GM04503 (cell line): ENCODE measurements around the gene ING3.
"Not testable (repeated sequence)": the region's sequence is repeated elsewhere in the genome, so short reads cannot be mapped to it uniquely, and the experiment has no call there.

ENCODE experiments used
- DNase-seq: peaks from one replicate; pipeline ENCODE4 v3.0.0-alpha.2; 2012; ENCODE audit warnings: low read depth

Gene ING3

DNA sequence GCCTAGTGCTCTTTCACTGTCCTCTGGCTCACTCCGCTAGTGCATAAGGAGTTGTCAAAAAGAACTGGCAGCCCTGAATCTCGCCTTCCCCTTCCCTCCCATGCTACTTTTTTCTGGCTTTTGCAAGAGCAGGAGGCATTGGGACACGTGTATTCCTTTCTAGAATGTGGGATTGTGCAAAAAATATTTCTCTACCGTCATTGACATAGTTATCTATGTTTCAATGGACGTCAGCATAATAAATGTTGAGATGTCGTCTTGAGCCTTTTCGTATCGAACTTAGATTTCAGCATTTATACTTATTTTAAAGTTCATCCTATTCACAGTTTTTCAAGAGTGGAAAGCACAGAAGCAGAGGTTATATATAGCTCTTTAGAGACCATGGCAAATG lies 727 bp downstream of the ING3 start:
- no peak for DNase-seq

DNA sequence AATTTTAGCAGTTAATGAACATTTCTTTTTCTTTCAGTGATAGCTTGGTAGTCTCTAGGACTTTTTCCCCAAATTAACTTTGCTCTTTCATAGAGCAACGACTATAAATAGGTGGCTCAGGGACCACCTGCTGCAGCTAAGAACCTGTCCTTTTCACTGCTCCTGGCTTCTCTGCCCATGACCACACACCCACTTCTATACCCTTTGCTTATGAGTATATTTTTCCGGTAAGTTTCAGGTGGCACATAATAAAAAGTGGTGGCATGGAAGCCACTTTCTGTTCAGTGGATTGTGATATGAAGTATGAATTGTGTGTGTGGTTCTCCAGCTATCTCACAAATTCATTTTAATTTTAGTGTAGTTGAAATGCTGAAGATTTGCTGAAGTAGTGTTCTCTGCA lies 1.2 kb downstream of the ING3 start:
- no peak for DNase-seq

DNA sequence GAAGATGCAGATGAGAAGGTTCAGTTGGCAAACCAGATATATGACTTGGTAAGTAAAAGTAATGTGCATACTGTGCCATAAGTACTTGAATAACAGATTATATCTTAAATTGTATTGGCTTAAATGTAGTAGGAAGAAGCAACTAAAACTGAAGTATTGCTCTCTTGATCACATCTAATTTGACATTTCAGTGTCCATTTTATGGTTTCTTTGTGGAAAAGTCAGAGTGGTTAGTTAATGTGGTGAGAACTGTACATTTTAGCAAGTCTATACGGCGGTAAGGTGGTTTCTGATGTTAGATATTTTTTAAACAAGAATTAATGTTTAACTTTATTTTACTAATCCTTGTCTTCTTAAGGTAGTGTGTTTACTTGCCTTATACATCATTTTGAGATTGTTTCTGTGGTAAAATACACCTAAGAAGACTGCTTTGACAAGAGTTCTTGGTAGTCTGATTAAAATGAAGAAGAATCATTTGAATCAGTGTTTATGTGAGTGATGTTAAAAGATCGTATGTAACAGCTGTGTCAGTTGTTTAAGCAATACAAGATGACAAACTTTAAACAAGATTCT lies 5.1 kb downstream of the ING3 start:
- DNase-seq, result no peak

DNA sequence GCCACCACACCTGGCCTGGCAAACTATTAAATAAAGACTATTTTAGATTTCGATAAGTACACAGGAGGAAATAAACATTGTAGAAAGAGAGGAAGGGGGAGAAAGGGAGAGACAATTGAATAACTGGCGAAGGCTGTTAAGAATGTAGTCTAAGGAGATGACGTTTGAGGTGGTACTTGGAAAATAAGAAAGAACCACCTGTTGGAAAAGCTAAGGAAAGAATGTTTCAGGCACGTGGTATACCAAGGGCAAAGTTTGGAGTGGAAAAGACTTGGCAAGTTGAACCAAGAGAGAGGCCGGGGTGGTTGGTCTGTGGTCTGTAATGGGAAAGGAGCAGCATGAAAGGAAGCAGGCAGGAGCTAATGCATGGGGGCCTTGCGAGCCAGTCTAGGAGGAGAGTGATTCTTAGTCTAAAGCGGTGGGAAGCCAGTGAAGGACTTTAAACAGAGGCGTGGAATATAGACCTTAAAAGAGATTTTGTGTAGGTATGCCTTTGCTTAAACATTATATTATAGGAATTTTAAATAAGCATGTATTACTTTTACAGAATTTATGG lies 9.4 kb downstream of the ING3 start:
- DNase-seq, result no peak

DNA sequence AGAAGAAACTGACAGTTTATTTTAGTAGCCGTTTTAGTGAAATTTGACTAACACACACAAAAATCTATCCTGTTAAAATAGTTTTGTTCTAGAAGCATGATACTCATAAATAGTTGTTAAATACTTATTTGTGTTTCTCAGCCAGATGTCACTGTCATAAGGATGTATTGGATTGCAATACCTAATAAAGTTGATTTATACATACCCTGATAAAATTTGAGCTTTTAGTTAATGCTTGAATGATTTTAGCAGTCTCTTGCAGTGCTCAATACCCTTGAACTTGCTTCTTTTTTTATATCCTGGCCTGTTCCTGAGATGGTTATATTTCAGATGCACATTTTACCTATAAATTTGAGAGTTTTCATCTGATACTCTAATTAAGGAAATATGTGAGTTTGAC lies 10.1 kb downstream of the ING3 start:
- no peak for DNase-seq

DNA sequence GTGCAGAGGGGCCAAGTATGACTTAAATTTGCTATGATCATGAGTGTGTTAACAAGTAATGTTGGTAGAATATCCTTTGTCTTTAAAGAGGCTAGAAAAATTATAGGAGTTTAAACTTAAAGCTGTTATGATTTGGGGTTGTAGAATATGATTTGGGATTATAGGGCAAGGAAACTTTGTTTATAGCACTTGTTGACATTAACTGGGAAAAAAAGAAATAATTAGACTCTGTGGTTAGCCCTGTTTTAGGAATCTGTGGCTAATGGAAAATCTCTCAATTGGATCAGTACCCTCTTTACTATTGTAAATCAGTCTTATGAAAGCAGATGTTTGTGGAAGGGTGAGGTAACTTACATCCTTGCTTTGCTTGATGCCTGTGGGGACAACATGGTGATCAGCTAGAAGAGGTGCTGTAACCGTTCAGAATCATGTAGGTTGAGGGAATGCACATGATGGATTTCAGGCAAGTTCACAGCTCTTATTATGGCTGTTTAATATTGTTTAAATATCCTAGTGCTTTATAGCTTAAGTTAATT lies 11.1 kb downstream of the ING3 start:
- DNase-seq, result no peak

DNA sequence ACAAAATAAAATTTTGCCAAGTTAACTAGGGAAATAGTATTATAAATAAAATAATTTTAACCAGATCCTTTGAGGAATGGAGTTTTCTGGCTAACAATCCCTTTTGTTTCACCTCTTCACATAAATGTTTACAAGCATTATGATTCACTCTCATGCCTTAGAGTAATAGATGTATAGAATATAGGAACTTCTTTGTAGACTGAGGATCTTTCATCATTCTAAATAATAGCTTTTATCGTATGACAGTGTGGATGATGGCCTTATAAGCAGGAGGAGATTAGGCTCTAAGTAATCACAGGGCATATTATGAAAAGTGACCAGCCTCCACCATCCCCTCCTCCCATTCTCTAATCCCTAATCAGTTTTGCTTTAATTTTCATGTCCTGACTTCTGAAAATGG lies 13.5 kb downstream of the ING3 start:
- DNase-seq, result no peak

DNA sequence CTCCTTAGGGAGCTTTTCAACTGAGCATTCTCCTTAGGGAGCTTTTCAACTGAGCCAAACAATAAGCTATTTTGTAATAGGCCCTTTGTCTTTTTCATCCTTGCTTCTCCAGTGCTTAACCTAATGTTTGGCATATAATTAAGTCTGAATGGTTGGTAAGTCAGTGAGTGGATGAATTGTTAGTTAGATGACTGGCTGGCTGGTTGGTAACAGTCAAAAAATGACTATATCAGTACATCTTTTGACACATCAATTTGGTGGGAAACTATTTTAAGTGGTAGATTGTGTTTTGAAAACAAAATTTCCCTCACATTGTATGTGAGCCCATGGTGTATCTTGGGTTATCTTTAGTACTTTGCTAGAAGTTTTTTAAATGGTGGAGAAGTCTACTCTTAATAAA lies 16.4 kb downstream of the ING3 start:
- DNase-seq, result no peak

DNA sequence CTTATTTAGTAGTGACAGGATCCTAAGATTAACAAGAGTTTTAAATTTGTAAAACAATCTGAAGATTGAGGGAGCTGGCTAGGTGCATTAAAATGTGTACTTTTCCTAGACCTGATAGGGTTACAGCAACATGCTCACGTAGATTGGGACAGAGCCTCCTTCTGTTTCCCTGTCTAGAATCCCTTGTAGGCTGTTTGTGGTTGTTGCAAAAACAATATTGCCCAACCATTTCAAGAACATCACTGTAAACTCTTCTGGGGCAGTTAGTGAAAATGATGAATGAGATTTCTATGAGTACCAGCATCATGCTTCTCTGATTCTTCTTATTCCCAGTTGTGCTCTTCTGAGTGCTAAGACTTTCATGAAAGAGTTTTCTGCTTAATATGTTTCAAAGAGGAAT lies 23.3 kb downstream of the ING3 start:
- no peak for DNase-seq

DNA sequence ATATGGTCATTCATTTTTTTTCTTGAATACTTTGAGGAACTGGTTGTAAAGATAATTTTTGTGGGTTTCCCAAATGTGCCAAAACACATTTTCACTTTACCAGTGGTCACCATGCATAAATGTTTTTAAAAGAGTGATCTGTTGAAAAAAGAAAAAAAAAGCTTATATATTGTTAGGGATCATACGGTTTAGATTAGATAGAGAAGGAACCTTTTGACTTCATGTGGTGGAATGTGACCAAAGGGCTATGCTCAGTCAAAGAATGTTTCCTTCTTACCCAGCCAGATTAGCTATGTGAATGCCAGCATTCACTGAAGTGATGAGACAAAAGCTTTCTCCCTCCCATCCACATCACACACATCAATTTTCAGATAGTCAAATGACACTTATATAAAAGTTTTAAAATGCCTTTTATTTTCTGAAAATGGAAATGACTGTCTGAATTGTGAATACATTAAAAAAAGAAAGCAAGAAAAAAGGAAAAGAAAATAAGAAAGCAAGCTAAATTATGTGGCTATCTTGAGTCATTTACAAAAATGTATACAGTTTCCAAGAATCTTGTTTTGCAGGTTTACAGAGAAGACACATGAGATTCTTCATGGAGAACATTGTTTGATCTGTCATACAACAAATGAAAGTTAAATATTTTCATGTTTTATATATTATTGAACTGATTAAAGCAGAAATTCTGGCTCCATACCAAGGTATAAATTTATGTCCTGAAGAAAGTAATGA lies 29.4 kb downstream of the ING3 start:
- peak; percentile 47 for DNase-seq

DNA sequence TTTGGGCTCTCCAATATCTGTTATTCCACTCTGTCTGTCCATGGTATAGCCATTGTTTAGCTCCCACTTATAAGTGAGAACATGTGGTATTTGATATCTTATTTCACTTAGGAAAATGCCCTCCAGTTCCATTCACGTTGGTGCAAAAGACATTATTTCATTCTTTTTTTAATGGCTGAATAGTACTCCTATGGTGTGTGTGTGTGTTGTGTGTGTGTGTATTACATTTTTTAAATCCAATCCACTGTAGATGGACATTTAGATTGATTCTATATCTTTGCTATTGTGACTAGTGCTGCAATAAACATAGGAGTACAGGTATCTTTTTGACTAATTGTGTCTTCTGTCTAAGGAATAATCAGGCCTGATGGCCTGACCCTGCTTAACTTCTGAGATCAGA lies 30.5 kb downstream of the ING3 start:
- no peak for DNase-seq

DNA sequence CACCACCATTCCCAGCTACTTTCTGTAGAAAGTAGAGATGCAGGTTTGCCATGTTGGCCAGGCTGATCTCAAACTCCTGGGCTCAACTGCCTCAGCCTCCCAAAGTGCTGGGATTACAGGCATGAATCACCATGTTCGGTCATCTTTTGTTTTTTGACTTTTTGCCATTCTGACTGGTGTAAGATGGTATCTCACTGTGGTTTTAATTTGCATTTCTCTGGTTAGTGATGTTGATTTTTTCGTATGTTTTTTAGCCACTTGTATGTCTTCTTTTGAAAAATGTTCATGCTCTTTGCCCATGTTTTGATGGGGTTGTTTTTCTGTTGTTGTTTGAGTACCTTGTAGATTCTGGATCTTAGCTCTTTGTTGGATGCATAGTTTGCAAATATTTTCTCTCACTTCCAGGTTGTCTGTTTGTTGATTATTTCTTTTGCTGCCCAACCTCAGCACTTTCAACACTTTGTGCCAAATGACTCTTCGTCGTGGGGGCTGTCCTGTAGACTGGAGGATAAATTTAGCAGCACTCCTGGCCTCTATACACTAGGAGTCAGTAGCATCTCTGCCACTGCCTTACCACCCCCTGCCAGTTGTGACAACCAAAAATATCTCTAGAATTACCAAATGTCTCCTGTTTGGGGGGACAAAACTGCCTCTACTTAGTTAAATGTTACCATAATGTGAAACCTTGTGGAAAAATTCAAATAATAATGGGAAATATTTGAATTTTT lies 31.5 kb downstream of the ING3 start:
- peak; percentile 50 for DNase-seq

DNA sequence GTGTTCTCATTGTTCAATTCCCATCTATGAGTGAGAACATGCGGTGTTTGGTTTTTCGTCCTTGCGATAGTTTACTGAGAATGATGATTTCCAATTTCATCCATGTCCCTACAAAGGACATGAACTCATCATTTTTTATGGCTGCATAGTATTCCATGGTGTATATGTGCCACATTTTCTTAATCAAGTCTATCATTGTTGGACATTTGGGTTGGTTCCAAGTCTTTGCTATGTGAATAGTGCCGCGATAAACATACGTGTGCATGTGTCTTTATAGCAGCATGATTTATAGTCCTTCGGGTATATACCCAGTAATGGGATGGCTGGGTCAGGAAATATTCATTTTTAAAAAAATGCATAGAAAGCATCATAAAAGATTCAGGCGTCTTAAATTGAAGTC lies 33.0 kb downstream of the ING3 start:
- not testable (repeated sequence) for DNase-seq

DNA sequence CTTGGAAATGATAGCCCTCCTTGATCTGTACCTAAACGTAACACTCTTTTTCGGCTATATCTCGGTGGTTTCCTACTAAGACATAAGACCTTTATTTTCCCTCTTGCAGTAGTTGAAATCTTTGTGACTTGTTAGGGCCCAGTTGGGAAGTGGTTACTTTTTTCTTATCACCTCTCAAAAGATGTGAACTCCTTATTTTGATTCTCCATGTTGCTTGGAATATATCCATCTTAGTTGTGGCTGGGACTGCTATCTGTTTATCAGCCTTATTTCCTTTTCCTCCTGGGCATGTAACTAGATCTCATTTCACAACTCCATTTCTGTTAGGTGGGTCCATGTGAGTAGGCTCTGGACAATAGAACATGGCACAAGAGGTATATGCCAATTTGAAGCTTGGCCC lies 33.8 kb downstream of the ING3 start:
- no peak for DNase-seq

DNA sequence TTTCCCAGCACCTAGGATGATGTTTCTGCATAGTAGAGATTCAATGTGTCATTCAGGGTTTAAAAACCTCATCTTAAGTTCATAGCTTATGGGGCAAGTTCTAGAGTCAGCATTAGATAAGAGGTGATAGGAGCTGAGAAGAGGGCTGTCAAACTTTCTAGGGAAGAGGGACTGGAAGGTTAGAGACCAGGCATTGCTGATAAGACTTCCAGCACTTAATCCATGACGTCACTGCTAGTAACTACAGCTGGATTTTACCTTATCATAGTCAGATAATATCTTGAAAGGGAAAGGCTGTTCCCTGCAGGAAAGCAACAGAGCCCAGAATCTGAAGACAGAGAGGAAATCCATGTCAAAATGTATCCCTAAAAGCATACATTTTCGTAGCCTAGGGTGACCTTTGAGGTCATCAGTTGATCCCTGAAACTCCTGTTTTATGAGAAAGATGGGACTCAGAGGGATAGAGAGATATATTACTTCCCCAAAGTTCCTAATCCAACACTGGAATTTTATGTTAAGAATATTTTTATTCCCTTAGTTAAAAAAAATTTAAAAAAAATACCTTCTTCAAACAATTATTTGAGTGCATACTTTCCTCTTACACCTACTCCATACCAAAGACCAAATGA lies 34.7 kb downstream of the ING3 start:
- no peak for DNase-seq

DNA sequence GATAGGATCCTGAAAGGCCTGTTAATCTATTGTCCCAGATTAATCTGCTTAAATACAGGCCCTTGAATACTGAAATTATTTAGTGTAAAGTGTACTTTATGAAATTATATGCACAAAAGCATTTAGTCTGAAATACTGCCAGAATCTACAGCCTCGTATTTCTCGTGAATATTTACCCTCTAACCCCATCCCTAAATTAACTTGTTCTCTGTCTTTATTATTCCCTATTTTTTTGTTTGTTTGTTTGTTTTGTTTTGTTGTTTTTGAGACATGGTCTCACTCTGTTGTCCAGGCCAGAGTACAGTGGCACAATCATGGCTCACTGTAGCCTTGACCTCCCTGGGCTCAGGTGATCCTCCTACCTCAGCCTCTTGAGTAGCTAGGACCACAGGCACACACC lies 35.3 kb downstream of the ING3 start:
- DNase-seq, result no peak

DNA sequence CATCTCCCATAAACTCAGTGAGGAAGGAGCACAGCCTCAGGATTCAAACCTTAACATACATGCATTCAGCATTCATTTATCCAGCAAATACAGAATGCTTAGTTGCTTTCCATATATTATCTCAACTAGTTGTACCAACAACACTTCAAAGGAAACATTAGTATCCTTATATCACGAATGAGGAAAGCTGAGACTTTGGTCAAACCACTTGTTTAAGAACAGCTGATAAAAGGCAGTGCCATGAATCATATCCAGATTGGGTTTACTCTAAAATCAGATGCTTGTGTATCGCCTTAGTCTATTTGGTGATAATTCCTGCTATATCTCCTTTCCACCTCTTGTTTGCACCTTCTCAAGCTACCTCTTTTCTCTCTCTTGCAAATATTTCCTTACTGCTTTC lies 36.1 kb downstream of the ING3 start:
- DNase-seq, result no peak

DNA sequence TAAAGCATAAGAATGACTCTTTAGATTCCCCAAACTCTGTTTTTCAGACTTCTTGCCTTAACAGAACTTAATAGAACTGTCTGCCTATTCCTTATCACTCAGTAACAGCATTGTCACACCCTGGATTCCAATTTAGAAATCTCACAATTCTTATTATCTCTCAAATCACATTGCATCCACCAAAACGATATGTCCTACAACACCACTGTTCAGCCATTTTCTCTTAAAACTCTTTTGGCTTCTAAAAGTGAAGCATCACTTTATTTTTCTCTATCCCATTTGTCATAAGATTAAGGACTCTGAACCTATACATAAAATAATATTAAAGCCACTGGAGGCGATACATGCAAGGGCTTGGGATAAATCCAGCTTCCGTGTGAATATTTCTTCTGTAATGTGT lies 36.7 kb downstream of the ING3 start:
- DNase-seq, result no peak

DNA sequence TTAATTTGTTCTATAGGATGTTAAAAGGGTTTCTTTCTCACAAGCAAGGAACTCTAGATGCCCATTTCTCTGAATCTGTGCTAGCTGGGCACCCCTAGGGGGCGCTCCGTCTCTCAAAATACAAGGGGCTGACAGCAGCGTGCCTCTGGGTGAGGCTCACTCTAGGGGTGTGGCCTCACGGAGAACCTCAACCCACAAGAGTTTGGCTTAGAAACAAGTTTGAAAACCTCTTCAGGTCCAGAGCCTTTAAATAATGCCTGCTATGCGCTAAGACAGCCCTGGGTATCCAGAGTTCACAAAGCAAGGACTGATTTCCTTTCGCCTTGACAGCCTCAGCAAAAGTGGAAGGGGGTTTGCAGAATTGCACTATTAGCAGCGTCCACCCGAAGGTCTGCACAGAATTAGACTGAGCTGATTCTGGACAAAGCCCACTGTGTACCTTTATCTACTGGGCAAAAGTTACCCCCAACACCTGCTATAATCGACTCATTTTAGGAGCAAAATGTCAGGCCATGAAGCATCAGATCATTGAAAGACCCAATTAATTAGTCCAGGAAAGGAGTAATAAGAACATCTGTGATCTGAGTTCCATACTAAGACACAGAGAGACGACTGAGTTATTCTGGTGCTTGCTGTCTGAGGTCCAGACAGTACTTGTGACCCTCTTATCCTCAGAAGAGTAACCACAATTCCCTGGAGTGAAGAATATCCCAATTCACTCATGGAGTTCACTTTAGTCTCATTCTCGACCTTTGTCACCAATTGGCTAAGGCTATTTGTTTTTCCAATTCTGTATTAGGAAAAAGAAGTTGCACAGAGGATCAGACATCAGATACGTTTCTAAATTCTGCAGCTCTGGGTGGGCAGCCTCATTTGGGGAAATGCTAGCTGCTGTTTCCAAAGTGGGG lies 37.4 kb downstream of the ING3 start:
- DNase-seq, result peak; percentile 59

DNA sequence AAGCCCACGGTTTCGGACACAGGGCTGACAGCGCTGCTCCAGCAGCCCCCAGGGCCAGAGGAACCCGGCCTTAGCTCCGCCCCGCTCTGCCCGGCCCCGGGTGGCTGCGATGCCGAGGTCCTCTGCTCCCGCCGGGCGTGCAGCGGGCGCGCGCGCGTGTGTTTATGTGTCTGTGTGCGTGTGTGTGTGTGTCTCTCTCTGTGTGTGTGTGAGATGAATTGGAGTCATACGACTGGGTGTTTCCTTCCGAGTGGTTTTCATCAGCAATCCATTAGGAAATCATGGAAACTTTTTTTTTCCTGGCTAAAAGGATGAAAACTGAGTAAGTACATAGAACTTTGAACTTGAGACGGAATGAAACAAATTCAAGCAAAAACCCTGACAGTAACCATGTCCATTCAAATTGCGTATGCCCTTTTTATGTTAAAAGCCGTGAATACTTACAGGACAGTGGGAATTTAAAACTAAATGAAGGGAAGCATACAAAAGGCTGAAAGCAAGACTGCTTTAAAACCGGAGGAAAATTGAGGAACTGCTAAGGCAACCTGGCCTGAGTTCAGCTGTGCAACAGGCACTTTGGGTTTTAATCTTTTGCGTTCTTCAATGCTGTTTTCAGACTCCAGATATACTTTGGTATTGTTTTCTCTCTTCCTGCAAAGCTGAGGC lies 38.1 kb downstream of the ING3 start, which contains the start of gene CPED1:
Gene CPED1 (plus strand): TSS at position 121 of the 666 bp plus-strand sequence. CDS start 911 bp downstream, outside the sequence.
- DNase-seq, result peak; percentile 43
